Measurements from ENCODE around the gene LIMD2. TPM values are rescaled to one million over a fixed set of nuclear protein-coding genes. Genes with fewer than 3 reads are reported as not detected.

LIMD2 gene
- total RNA-seq (10 to 100 TPM; 19.1 to 30.7 TPM), polyA plus RNA-seq (ENCODE audit: insufficient read length in 6 of 6) (10 to 100 TPM; 29.9 to 44.9 (median 36.8) TPM)
- long read RNA-seq, donor 1, transcript LIMD2-201 (5 exons, 3,193 nt) = major isoform, 19 of 36 reads
- long read RNA-seq, donor 1, partial matches to known transcripts = 9 of 36 reads
- long read RNA-seq, donor 1, other reads (novel, unspliced or antisense) = 0 of 36 reads
- long read RNA-seq, donor 2, transcript LIMD2-201 (5 exons, 3,193 nt) = major isoform, 15 of 33 reads
- long read RNA-seq, donor 2, partial matches to known transcripts = 10 of 33 reads
- long read RNA-seq, donor 2, other reads (novel, unspliced or antisense) = 0 of 33 reads
- long read RNA-seq, donor 3, transcript LIMD2-202 (5 exons, 756 nt) = minor isoform, 5 of 156 reads
- long read RNA-seq, donor 3, transcript LIMD2-201 (5 exons, 3,193 nt) = major isoform, 18 of 156 reads
- long read RNA-seq, donor 3, partial matches to known transcripts = 130 of 156 reads
- long read RNA-seq, donor 3, other reads (novel, unspliced or antisense) = 0 of 156 reads
- long read RNA-seq, donor 4, transcript LIMD2-201 (5 exons, 3,193 nt) = major isoform, 8 of 14 reads
- long read RNA-seq, donor 4, partial matches to known transcripts = 2 of 14 reads
- long read RNA-seq, donor 4, other reads (novel, unspliced or antisense) = 3 of 14 reads
- long read RNA-seq, donor 5, transcript LIMD2-201 (5 exons, 3,193 nt) = major isoform, 18 of 42 reads
- long read RNA-seq, donor 5, partial matches to known transcripts = 12 of 42 reads
- long read RNA-seq, donor 5, other reads (novel, unspliced or antisense) = 0 of 42 reads
- long read RNA-seq, donor 6, transcript LIMD2-201 (5 exons, 3,193 nt) = major isoform, 11 of 27 reads
- long read RNA-seq, donor 6, partial matches to known transcripts = 9 of 27 reads
- long read RNA-seq, donor 6, other reads (novel, unspliced or antisense) = 0 of 27 reads
- long read RNA-seq, donor 7, transcript LIMD2-204 (2 exons, 760 nt) = minor isoform, 5 of 16 reads
- long read RNA-seq, donor 7, transcript LIMD2-201 (5 exons, 3,193 nt) = major isoform, 9 of 16 reads
- long read RNA-seq, donor 7, partial matches to known transcripts = 0 of 16 reads
- long read RNA-seq, donor 7, other reads (novel, unspliced or antisense) = 0 of 16 reads
- long read RNA-seq, donor 8, transcript LIMD2-201 (5 exons, 3,193 nt) = major isoform, 7 of 19 reads
- long read RNA-seq, donor 8, partial matches to known transcripts = 6 of 19 reads
- long read RNA-seq, donor 8, other reads (novel, unspliced or antisense) = 0 of 19 reads
- long read RNA-seq, donor 9 = 0 reads
- long read RNA-seq, donor 10, transcript LIMD2-201 (5 exons, 3,193 nt) = major isoform, 15 of 20 reads
- long read RNA-seq, donor 10, partial matches to known transcripts = 3 of 20 reads
- long read RNA-seq, donor 10, other reads (novel, unspliced or antisense) = 1 of 20 reads
- long read RNA-seq, donor 11 = 0 reads
- long read RNA-seq, donor 12, transcript LIMD2-201 (5 exons, 3,193 nt) = major isoform, 14 of 23 reads
- long read RNA-seq, donor 12, partial matches to known transcripts = 6 of 23 reads
- long read RNA-seq, donor 12, other reads (novel, unspliced or antisense) = 0 of 23 reads

- H3K27ac ChIP-seq = peak within 1 kb of the TSS; percentile 84 to 89
- ATAC-seq = peak; percentile 9
- H3K36me3 ChIP-seq = peaks cover 0 to 32% of the 10 kb centered on the region in 2 donors
- no peaks in the 10 kb centered on the region for H3K9me3 ChIP-seq
- H3K4me1 ChIP-seq = peaks cover 3 to 70% of the 10 kb centered on the region in 2 donors
- no peaks in the 10 kb centered on the region for H3K27me3 ChIP-seq
- intact Hi-C loops (cut with DNase I) = no loop called here
- H3K4me3 ChIP-seq = peak within 1 kb of the TSS; percentile 46 to 61
- no peak for TF ChIP-seq CTCF (IDR thresholded peaks at IDR 0.05)
- peak in 3 of 4 donors; percentile 42 to 92 (median 72) for DNase-seq
Observed at GRCh38 chr17:63699638-63700527, at the start of gene LIMD2. Gene LIMD2, minus strand, starts transcription at chr17:63700125. Its CDS starts 827 bp downstream, at chr17:63699298.

GRCh38 chr17:63741408-63742173 is 41.7 kb upstream of the LIMD2 start, which contains the start of gene STRADA:
Gene STRADA, minus strand, starts transcription at chr17:63741799. Its CDS starts 13,430 bp downstream, at chr17:63728369.
- DNase-seq (peak; percentile 94 to 100 (median 100)), ATAC-seq (peak; percentile 99)
- Histone ChIP-seq H3K27me3 (no peaks in the 10 kb centered on the region), H3K36me3 (peaks cover 0 to 16% of the 10 kb centered on the region in 2 donors), H3K27ac (peak within 1 kb of the TSS; percentile 89 to 97), H3K9me3 (no peaks in the 10 kb centered on the region), H3K4me3 (peak within 1 kb of the TSS; percentile 60 to 77), H3K4me1 (peaks cover 3 to 18% of the 10 kb centered on the region in 2 donors)
- intact Hi-C loops (cut with DNase I) = no loop called here
- TF ChIP-seq CTCF (IDR thresholded peaks at IDR 0.05) = peak in 1 of 2 donors; percentile 18

GRCh38 chr17:63741143-63741407 is 41.1 kb upstream of the LIMD2 start:
- DNase-seq (no peak), ATAC-seq (peak; percentile 20)
- H3K4me3 ChIP-seq = peak overlapping the region; percentile 60 to 77
- no peaks in the 10 kb centered on the region for H3K27me3 ChIP-seq
- peaks cover 0 to 11% of the 10 kb centered on the region in 2 donors for H3K36me3 ChIP-seq
- H3K27ac ChIP-seq = peak overlapping the region; percentile 86 to 97
- peaks cover 3 to 18% of the 10 kb centered on the region in 2 donors for H3K4me1 ChIP-seq
- no peaks in the 10 kb centered on the region for H3K9me3 ChIP-seq
- intact Hi-C loops (cut with DNase I) = no loop called here
- no peak for TF ChIP-seq CTCF (IDR thresholded peaks at IDR 0.05)

Data from left lung (tissue), 14 donors.